Neural cell (in vitro differentiated cells): ENCODE results near the gene TPD52L1. TPM values are rescaled to one million over a fixed set of nuclear protein-coding genes. Genes with fewer than 3 reads are reported as not detected.

Experiments
- H2AFZ ChIP-seq: fragments of 200-600, 300-800 bp; sonication (generic), shearing (Covaris generic); 2 replicates; pipeline ENCODE4 v1.6.0; 2014; ENCODE audit warnings: low read depth, mild to moderate bottlenecking, antibody characterized with exemption, low read length, moderate library complexity
- H3F3A ChIP-seq: fragments of 200-600 bp; shearing (Covaris generic); 2 replicates; pipeline ENCODE4 v1.6.1; 2016; ENCODE audit warnings: mild to moderate bottlenecking, moderate library complexity, mixed read lengths, antibody characterized with exemption, low read length; ENCODE audit not compliant: insufficient read depth, poor library complexity, severe bottlenecking
- H3K27ac ChIP-seq: fragments of 200-600, 300-800 bp; sonication (generic), shearing (Covaris generic); 2 replicates; pipeline ENCODE4 v1.5.1; 2014; ENCODE audit warnings: mild to moderate bottlenecking, low read length, moderate library complexity
- H3K27me3 ChIP-seq: fragments of 300-800, 200-600 bp; sonication (generic), shearing (Covaris generic); 2 replicates; pipeline ENCODE4 v1.6.0; 2014; ENCODE audit warnings: mild to moderate bottlenecking, low read depth, low read length, moderate library complexity; ENCODE audit not compliant: insufficient read depth
- H3K36me3 ChIP-seq: fragments of 300-800, 200-600 bp; sonication (generic), shearing (Covaris generic); 2 replicates; pipeline ENCODE4 v1.5.1; 2014; ENCODE audit warnings: mild to moderate bottlenecking, antibody characterized with exemption, low read length, moderate library complexity; ENCODE audit not compliant: insufficient read depth
- H3K4me2 ChIP-seq: fragments of 300-800, 200-600 bp; sonication (generic), shearing (Covaris generic); 2 replicates; pipeline ENCODE4 v1.6.0; 2014; ENCODE audit warnings: mild to moderate bottlenecking, low read length
- H3K4me3 ChIP-seq: fragments of 300-800, 200-600 bp; sonication (generic), shearing (Covaris generic); 2 replicates; pipeline ENCODE4 v1.5.1; 2014; ENCODE audit warnings: mild to moderate bottlenecking, low read length, moderate library complexity
- H3K79me2 ChIP-seq: fragments of 200-600 bp; shearing (Covaris generic); replicated peaks from 2 replicates; pipeline ENCODE4 v1.6.0; 2014; ENCODE audit warnings: mild to moderate bottlenecking, low read length, moderate library complexity; ENCODE audit not compliant: insufficient read depth
- H3K9ac ChIP-seq: fragments of 300-800, 200-600 bp; sonication (generic), shearing (Covaris generic); 2 replicates; pipeline ENCODE4 v1.6.1; 2016; ENCODE audit warnings: mild to moderate bottlenecking, low read length, mixed read lengths
- H3K9me2 ChIP-seq: fragments of 200-600 bp; shearing (Covaris generic); 2 replicates; pipeline ENCODE4 v1.6.1; 2016; ENCODE audit warnings: mild to moderate bottlenecking, low read length, mixed read lengths; ENCODE audit not compliant: insufficient read depth
- H3K9me3 ChIP-seq: fragments of 200-600, 300-800 bp; sonication (generic), shearing (Covaris generic); 2 replicates; pipeline ENCODE4 v1.6.1; 2016; ENCODE audit warnings: mild to moderate bottlenecking, mixed run types, low read length, moderate library complexity, mixed read lengths
- H4K20me1 ChIP-seq: fragments of 200-600 bp; shearing (Covaris generic); 2 replicates; pipeline ENCODE4 v1.6.1; 2016; ENCODE audit warnings: mild to moderate bottlenecking, mixed run types; ENCODE audit not compliant: insufficient read depth
- CTCF ChIP-seq: fragments of 450-650 bp; IDR thresholded peaks from 2 replicates; pipeline ENCODE4 v1.5.1; 2014; ENCODE audit warnings: antibody characterized with exemption, mild to moderate bottlenecking, moderate library complexity; ENCODE audit not compliant: poor library complexity, severe bottlenecking
- EP300 ChIP-seq: fragments of 450-650 bp; conservative IDR thresholded peaks from 2 replicates; pipeline ENCODE4 v1.6.1; 2014; ENCODE audit warnings: antibody characterized with exemption, mild to moderate bottlenecking, moderate library complexity; ENCODE audit not compliant: poor library complexity, severe bottlenecking
- EZH2 ChIP-seq: fragments of 200-600, 300-800 bp; shearing (Covaris generic), sonication (generic); IDR thresholded peaks from 2 replicates; pipeline ENCODE4 v1.6.1; 2014; ENCODE audit warnings: antibody characterized with exemption, low read length, borderline replicate concordance, mild to moderate bottlenecking; ENCODE audit not compliant: insufficient read depth, poor library complexity, severe bottlenecking
- MXI1 ChIP-seq: fragments of 450-650 bp; conservative IDR thresholded peaks from 2 replicates; pipeline ENCODE4 v1.6.1; 2014; ENCODE audit warnings: antibody characterized with exemption, mild to moderate bottlenecking; ENCODE audit not compliant: poor library complexity, severe bottlenecking
- POLR2AphosphoS5 ChIP-seq: IDR thresholded peaks from 2 replicates; pipeline ENCODE4 v1.6.1; 2012
- RAD21 ChIP-seq: fragments of 450-650 bp; conservative IDR thresholded peaks from 2 replicates; pipeline ENCODE4 v1.6.1; 2014; ENCODE audit warnings: antibody characterized with exemption, mild to moderate bottlenecking, moderate library complexity
- REST ChIP-seq: IDR thresholded peaks from 2 replicates; pipeline ENCODE4 v1.6.1; 2012; ENCODE audit warnings: borderline replicate concordance
- SMC3 ChIP-seq: fragments of 450-650 bp; conservative IDR thresholded peaks from 2 replicates; pipeline ENCODE4 v1.6.1; 2014; ENCODE audit warnings: antibody characterized with exemption, mild to moderate bottlenecking, moderate library complexity; ENCODE audit not compliant: poor library complexity
- TAF1 ChIP-seq: IDR thresholded peaks from 2 replicates; pipeline ENCODE4 v1.6.1; 2012; ENCODE audit warnings: low read depth
- polyA plus RNA-seq: library from polyadenylated mRNA; depleted of rRNA; stranded (reverse); fragments of >200 nt; gene quantifications from 2 replicates; pipeline ENCODE4 v1.2.3, GENCODE V29; 2014

Gene TPD52L1
- polyA plus RNA-seq, 1 donor from 2014 or later, result 8.9 TPM

GRCh38 chr6:125193208-125193607 lies 39.6 kb downstream of the TPD52L1 start:
- TF ChIP-seq REST, result no peak
- no peak for TF ChIP-seq RAD21
- TF ChIP-seq EP300, result no peak
- no peak for TF ChIP-seq MXI1
- TF ChIP-seq TAF1, result no peak
- TF ChIP-seq SMC3, result no peak
- no peak overlapping the region for H3K4me3 ChIP-seq
- H3K27ac ChIP-seq, result no peak overlapping the region
- H3K27me3 ChIP-seq, result no peaks in the 10 kb centered on the region
- H3F3A ChIP-seq, result no peaks in the 10 kb centered on the region
- no peak overlapping the region for H3K9ac ChIP-seq
- no peak overlapping the region for H2AFZ ChIP-seq
- H3K4me2 ChIP-seq, result no peak overlapping the region
- H3K36me3 ChIP-seq, result no peaks in the 10 kb centered on the region
- H3K9me3 ChIP-seq, result no peaks in the 10 kb centered on the region
- H4K20me1 ChIP-seq, result no peaks in the 10 kb centered on the region
- no peaks in the 10 kb centered on the region for H3K9me2 ChIP-seq
- H3K79me2 ChIP-seq, result no peaks in the 10 kb centered on the region

- Histone ChIP-seq H3K9ac (no peak overlapping the region), H3K9me3 (no peaks in the 10 kb centered on the region), H3K79me2 (no peaks in the 10 kb centered on the region), H3K4me3 (no peak overlapping the region), H2AFZ (no peak overlapping the region), H4K20me1 (no peaks in the 10 kb centered on the region), H3K9me2 (no peaks in the 10 kb centered on the region), H3F3A (no peaks in the 10 kb centered on the region), H3K27me3 (no peaks in the 10 kb centered on the region), H3K4me2 (no peak overlapping the region), H3K36me3 (no peaks in the 10 kb centered on the region), H3K27ac (no peak overlapping the region)
- TF ChIP-seq RAD21 (no peak), EZH2 (no peak), SMC3 (no peak), EP300 (no peak), MXI1 (no peak), REST (no peak), POLR2AphosphoS5 (no peak), CTCF (no peak), TAF1 (no peak)
Measured at GRCh38 chr6:125194941-125195340, 41.4 kb downstream of the TPD52L1 start.
